ENCODE data around the gene ANKRD28.

- TF ChIP-seq POLR2AphosphoS5 (IDR thresholded peaks at IDR 0.05; ENCODE audit: borderline replicate concordance, low read depth, low read length) = no peak
- no peak for TF ChIP-seq EZH2 (IDR thresholded peaks at IDR 0.05)
- TF ChIP-seq FOXP2 (optimal IDR thresholded peaks at IDR 0.05; ENCODE audit: control extremely low read depth, extremely low read length, insufficient read depth) = no peak
Measured at GRCh38 chr3:15645740-15646501, 151.9 kb downstream of the ANKRD28 start.

All from SK-N-MC (cell line).